ENCODE results near the gene DNAJC18. TPM values are rescaled to one million over a fixed set of nuclear protein-coding genes. Genes with fewer than 3 reads are reported as not detected.
"Not testable (repeated sequence)": the region's sequence is repeated elsewhere in the genome, so short reads cannot be mapped to it uniquely, and the experiment has no call there.

Gene DNAJC18
- total RNA-seq, 1 donor from 2014 or later: 7.9 TPM

DNA sequence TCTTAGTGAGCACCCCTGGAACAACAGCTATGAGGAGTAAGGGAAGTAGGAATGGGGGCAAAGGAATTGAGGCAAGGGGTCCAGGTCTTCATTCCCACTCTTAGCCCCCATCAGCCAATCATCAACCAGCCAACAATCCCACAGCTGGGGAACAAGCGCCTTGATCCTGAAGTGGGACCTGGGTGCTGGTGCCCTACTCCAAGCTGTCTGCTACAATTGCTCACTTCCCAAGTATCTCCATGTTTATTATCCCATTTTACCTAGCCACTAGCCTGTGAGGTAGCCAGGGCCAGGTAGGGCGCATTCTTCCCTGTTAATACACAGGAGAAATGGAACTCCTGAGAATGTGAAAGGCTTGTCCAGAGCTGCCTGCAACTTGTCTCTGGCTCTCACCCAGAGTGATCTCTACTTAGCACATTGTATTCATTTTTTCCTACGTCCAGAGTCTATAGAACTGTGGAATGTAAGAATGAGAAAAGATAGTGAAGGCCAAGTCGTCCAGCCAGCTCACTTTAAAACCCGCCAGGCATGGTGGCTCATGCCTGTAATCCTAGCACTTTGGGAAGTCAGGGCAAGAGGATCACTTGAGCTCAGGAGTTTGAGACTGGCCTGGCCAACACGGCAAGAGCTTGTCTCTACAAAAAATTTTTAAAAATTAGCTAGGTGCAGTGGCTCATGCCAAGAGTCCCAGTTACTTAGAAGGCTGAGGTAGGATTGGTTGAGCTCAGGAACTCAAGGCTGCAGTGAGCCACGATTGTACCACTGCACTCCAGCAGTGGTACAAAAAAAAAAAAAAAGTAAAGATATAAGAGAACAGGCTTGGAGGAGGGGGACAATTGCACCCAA, 6.2 kb upstream of the DNAJC18 start:
- DNase-seq (ENCODE audit: missing footprints) (no peak), ATAC-seq (peak; percentile 34)
- intact Hi-C loops (cut with DNase I): no loop called here

GRCh38 chr5:139443831-139444453, 4.6 kb upstream of the DNAJC18 start:
- intact Hi-C loops (cut with DNase I): no loop called here
- ATAC-seq: no peak
- no peak for DNase-seq (ENCODE audit: missing footprints)

DNA sequence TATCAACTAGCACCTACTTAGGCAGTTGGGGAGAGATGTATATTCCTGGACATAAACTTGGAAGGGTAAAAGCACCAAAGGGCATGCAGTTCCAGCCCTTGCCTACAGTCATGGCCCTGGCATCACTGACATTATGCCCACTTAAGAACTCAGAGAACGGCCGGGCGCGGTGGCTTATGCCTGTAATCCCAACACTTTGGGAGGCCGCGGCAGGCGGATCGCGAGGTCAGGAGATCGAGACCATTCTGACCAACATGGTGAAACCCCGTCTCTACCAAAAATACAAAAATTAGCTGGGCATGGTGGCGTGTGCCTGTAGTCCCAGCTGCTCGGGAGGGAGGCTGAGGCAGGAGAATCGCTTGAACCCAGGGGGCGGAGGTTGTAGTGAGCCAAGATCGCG, 1.1 kb upstream of the DNAJC18 start:
- DNase-seq (ENCODE audit: missing footprints); intact Hi-C loops (cut with DNase I); ATAC-seq: not testable (repeated sequence)

GRCh38 chr5:139438707-139439012, 665 bp downstream of the DNAJC18 start:
- intact Hi-C loops (cut with DNase I): loop anchor here (1.0 to 5.0 kb wide), 2 partner anchors 44 to 80 kb away; partner anchors contain the start of gene STING1
- no peak for DNase-seq (ENCODE audit: missing footprints)
- ATAC-seq: no peak

- intact Hi-C loops (cut with DNase I): loop anchor here (5.0 kb wide), 1 partner anchor 47 kb away; the partner anchor contains the start of gene STING1
- no peak for ATAC-seq
- DNase-seq (ENCODE audit: missing footprints): no peak
Measured at GRCh38 chr5:139435676-139436075, 3.6 kb downstream of the DNAJC18 start.

DNA sequence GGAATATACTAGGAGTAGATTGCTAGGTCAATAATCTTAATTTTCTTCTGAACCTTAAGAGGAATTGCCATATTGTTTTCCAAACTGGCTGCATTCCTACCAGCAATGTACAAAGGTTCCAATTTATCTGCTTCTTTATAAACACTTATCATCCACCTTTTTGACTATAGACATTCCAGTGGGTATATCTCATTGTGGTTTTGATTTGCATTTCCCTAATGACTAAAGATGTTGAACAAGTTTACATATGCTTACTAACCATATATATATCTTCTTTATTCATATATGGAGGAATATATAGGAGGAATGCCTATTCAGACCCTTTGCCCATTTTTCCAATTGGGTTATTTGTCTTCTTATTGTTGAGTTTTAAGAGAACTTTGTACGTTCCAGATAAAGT, 7.6 kb downstream of the DNAJC18 start:
- intact Hi-C loops (cut with DNase I): no loop called here
- DNase-seq (ENCODE audit: missing footprints) (no peak), ATAC-seq (no peak)

GRCh38 chr5:139430015-139430414, 9.3 kb downstream of the DNAJC18 start:
- DNase-seq (ENCODE audit: missing footprints) (no peak), ATAC-seq (no peak)
- intact Hi-C loops (cut with DNase I): no loop called here

DNA sequence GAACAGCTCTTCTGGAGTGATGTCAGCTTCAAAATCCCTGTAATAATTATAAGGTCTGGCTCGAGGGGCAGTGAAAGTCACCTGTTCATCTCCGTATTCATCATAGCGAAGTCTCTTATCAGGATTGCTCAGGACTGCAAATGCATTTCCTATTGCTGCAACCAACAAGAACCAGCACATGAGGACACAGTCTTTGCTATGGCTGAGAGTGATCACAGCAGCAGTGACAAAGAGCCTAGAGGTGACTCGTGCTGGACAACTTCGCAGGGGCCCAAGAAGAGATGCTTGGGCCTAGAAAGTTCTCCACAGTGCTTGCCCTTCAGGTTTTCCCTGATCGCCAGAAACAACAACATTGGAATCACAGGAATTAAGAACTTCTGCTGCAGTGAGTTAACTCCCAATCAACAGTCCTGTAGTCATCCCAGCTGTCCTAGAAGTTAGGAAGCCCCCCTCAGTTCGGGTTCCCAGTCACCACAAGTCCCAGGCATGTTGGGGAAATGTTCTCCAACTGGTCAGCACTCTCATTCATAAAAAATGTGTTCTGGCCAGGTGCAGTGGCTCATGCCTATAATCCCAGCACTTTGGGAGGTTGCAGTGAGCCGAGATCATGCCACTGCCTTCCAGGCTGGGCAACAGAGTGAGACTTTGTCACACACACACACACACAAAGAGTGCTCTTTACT, 13.0 kb downstream of the DNAJC18 start:
- DNase-seq (ENCODE audit: missing footprints) (no peak), ATAC-seq (no peak)
- intact Hi-C loops (cut with DNase I): no loop called here

GRCh38 chr5:139425497-139425896, 13.8 kb downstream of the DNAJC18 start:
- DNase-seq (ENCODE audit: missing footprints) (no peak), ATAC-seq (no peak)
- intact Hi-C loops (cut with DNase I): no loop called here

GRCh38 chr5:139422307-139422893, 16.9 kb downstream of the DNAJC18 start:
- DNase-seq (ENCODE audit: missing footprints): no peak
- intact Hi-C loops (cut with DNase I): loop anchor here (1.0 kb wide), 1 partner anchor 91 kb away; no protein-coding TSS in a partner anchor
- no peak for ATAC-seq

GRCh38 chr5:139419226-139420192, 19.8 kb downstream of the DNAJC18 start:
- DNase-seq (ENCODE audit: missing footprints) (no peak), ATAC-seq (peak; percentile 40)
- intact Hi-C loops (cut with DNase I): no loop called here

DNA sequence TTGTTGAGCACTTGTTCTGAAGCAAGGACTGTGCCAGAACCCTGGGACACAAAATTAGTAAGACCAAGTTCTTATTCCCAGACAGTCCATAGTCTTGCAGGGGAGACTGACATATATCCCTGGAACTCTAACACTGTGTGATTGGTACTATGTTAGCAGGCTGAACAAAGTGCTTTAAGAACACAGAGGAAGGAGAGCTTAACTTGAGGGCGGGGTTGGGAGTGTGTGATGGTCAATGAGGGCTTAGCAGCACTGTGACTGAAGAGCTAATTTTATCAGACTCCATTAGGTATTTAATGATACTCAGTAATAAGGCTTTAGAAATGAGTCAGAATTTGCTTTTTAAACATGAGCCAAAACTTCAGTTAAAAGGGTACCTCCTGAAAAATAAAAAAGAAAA, 20.5 kb downstream of the DNAJC18 start:
- peak; percentile 68 for ATAC-seq
- DNase-seq (ENCODE audit: missing footprints): no peak
- intact Hi-C loops (cut with DNase I): no loop called here

DNA sequence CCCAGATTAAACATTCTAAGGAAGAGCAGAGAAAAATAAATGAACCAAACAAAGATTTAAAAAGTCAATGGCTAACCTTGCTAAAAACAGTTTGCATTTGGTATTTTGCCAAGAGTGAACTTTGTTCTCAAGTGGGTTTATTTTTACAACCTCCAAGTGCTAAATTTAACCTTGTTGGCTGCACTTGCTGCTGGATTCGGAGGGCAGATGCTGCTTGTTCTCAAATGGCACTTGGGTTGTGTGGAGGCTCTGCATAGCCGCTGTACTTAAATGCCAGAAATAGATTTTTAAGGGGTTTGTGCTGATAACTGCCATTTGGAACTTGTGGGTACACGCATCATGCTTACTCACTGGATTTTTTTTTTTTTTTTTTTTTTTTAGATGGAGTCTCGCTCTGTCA, 22.1 kb downstream of the DNAJC18 start:
- intact Hi-C loops (cut with DNase I): no loop called here
- DNase-seq (ENCODE audit: missing footprints): no peak
- peak; percentile 69 for ATAC-seq

DNA sequence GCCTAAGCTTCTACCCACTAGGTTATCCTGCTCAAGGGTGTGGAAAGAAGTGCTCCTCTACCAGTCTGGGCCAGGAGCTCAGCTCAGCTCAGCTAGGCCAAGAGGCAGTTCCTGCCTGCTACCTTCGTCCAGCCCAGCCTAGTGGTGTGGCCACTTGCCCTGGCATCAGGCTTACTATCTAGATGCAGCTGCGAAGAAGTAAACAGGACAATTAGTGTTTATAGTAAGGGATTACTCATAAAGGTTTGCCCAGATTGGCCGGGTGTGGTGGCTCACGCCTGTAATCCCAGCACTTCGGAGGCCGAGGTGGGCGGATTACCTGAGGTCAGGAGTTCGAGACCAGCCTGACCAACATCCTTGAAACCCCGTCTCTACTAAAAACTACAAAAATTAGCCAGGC, 22.7 kb downstream of the DNAJC18 start:
- intact Hi-C loops (cut with DNase I): no loop called here
- ATAC-seq: no peak
- DNase-seq (ENCODE audit: missing footprints): no peak

DNA sequence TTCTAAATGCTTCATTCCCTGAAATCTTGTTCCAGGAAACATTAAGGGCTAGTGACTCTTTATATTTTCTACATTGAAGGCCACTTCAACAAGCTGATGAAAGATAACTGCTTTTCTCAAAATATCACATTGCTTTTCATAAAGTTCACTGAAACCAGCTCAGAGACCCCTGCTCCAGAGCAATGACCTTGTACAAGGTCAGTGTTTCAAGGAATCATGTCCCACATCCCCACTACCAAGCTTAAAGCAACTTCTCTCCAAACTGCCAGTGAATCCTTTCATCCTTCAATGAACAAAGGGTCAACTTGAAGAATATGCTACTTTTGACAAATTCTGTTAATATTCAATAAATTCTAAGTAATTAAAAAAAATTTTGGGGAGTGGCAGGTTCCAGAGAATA, 23.5 kb downstream of the DNAJC18 start:
- intact Hi-C loops (cut with DNase I): loop anchor here (1.0 kb wide), 2 partner anchors 21 to 25 kb away; partner anchors contain the start of gene PROB1
- no peak for ATAC-seq
- DNase-seq (ENCODE audit: missing footprints): no peak

- ATAC-seq (peak; percentile 72), DNase-seq (ENCODE audit: missing footprints) (peak; percentile 80)
- intact Hi-C loops (cut with DNase I): loop anchor here (1.0 kb wide), 2 partner anchors 20 to 24 kb away; partner anchors contain the start of gene PROB1
Measured at GRCh38 chr5:139415221-139415861, 24.0 kb downstream of the DNAJC18 start.

GRCh38 chr5:139414581-139415130, 24.7 kb downstream of the DNAJC18 start:
- intact Hi-C loops (cut with DNase I): loop anchor here (1.0 kb wide), 2 partner anchors 19 to 23 kb away; partner anchors contain the start of gene PROB1
- DNase-seq (ENCODE audit: missing footprints) (no peak), ATAC-seq (no peak)

Data from Right ventricle myocardium inferior (tissue), 1 donor.